ENCODE data around the gene SLC2A3. TPM values are rescaled to one million over a fixed set of nuclear protein-coding genes. Genes with fewer than 3 reads are reported as not detected.

Gene SLC2A3
- total and polyA plus RNA-seq, 2 of the 13 experiments (the other 11 are each of a cell fraction or from before 2014, with no cell fraction given) = 39.3 to 580 TPM

- TF ChIP-seq GATAD1 (CRISPR knock-in tag; IDR thresholded peaks at IDR 0.05) = peak; percentile 59; the same call in 1 of the 2 replicates
- 0 out of 2 replicates have a peak, but pooled peaks have one; percentile 33 for TF ChIP-seq SIN3A (IDR thresholded peaks at IDR 0.05; ENCODE audit: borderline replicate concordance, low read depth, low read length)
- peak; percentile 97 for TF ChIP-seq ZNF574 (CRISPR knock-in tag; IDR thresholded peaks at IDR 0.05)
- peak; percentile 26; the same call in 1 of the 2 replicates for TF ChIP-seq FOXP4 (CRISPR knock-in tag; IDR thresholded peaks at IDR 0.05)
- 0 out of 2 replicates have a peak, but pooled peaks have one; percentile 30 for TF ChIP-seq ZNF362 (CRISPR knock-in tag; IDR thresholded peaks at IDR 0.05; ENCODE audit: borderline replicate concordance)
- TF ChIP-seq, protein P1, sequence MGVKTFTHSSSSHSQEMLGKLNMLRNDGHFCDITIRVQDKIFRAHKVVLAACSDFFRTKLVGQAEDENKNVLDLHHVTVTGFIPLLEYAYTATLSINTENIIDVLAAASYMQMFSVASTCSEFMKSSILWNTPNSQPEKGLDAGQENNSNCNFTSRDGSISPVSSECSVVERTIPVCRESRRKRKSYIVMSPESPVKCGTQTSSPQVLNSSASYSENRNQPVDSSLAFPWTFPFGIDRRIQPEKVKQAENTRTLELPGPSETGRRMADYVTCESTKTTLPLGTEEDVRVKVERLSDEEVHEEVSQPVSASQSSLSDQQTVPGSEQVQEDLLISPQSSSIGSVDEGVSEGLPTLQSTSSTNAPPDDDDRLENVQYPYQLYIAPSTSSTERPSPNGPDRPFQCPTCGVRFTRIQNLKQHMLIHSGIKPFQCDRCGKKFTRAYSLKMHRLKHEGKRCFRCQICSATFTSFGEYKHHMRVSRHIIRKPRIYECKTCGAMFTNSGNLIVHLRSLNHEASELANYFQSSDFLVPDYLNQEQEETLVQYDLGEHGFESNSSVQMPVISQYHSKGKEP (CRISPR knock-in tag; IDR thresholded peaks at IDR 0.05) = no peak
- TF ChIP-seq ZKSCAN5 (CRISPR knock-in tag; IDR thresholded peaks at IDR 0.05) = peak; percentile 88; the same call in 1 of the 2 replicates
- TF ChIP-seq LRRFIP1 (CRISPR knock-in tag; conservative IDR thresholded peaks at IDR 0.05) = no peak
- TF ChIP-seq, protein P2, sequence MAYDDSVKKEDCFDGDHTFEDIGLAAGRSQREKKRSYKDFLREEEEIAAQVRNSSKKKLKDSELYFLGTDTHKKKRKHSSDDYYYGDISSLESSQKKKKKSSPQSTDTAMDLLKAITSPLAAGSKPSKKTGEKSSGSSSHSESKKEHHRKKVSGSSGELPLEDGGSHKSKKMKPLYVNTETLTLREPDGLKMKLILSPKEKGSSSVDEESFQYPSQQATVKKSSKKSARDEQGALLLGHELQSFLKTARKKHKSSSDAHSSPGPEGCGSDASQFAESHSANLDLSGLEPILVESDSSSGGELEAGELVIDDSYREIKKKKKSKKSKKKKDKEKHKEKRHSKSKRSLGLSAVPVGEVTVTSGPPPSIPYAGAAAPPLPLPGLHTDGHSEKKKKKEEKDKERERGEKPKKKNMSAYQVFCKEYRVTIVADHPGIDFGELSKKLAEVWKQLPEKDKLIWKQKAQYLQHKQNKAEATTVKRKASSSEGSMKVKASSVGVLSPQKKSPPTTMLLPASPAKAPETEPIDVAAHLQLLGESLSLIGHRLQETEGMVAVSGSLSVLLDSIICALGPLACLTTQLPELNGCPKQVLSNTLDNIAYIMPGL (CRISPR knock-in tag; IDR thresholded peaks at IDR 0.05; ENCODE audit: borderline replicate concordance in 1 of 2, low read depth in 1 of 2) = peak; percentile 83 to 91
- 0 out of 2 replicates have a peak, but pooled peaks have one; percentile 25 for TF ChIP-seq ZNF264 (CRISPR knock-in tag; IDR thresholded peaks at IDR 0.05)
- no peak for TF ChIP-seq SOX13 (IDR thresholded peaks at IDR 0.05)
- TF ChIP-seq SOX13 (CRISPR knock-in tag; conservative IDR thresholded peaks at IDR 0.05 in 1 of 2, IDR thresholded peaks at IDR 0.05 in 1 of 2) = peak in 1 of 2 experiments; percentile 17; a peak in 1 of 4 replicates
- TF ChIP-seq ZNF496 (CRISPR knock-in tag; IDR thresholded peaks at IDR 0.05; ENCODE audit: insufficient replicate concordance) = no peak
Measured at GRCh38 chr12:7933255-7933726, 2.7 kb downstream of the SLC2A3 start (continued).
